Kidney glomerular epithelial cell (primary cell): ENCODE results near the gene THSD4.

Experiments used
- DNase-seq: peaks from one replicate; lab custom pipeline; 2025; lab: John Stamatoyannopoulos, UW

Gene THSD4

DNA sequence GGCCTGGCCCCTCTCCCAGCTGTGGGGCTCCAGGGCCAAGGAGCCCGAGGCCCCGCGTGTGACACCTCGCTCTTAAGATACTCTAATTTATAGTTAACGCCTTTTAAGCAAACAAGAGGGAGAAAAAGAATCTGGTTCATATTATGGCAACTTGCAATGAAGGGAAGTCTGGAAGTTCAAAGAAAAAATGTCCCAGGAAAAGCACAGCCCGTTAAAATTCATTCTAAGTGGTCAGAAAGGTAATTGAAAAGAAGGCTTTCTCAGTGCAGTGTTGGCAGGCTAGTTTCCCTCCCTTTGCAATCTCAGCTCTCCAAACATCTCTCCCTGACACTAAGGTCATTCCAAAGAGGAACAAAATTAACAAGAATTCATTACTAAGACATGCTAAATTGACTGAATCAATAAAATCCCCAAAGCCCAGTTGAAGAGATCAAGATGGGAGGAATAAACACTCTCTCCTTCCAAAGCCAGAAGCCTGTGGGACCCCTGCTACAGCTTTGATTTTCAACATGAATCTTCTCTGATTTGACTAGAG lies 339.3 kb downstream of the THSD4 start:
- DNase-seq = no peak

DNA sequence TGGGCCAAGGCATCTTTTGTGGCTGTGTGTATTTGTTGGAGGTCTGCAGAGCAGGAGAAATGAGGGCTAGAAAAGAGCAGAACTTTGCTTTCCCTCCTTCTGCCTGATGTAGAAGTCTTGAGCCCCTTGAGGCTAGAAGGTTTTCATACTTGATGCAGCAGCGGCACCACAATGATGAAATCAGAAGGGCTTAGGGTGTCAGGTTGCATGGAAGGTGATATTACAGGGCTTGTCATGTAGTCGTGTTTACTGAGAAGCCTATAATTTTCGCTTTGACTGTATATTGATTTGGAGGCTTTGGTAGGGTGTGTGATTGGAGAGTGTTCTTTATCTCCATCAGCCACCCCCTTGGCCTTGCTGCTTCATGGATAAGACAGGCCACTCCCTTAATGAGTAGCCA lies 339.8 kb downstream of the THSD4 start:
- DNase-seq = no peak

DNA sequence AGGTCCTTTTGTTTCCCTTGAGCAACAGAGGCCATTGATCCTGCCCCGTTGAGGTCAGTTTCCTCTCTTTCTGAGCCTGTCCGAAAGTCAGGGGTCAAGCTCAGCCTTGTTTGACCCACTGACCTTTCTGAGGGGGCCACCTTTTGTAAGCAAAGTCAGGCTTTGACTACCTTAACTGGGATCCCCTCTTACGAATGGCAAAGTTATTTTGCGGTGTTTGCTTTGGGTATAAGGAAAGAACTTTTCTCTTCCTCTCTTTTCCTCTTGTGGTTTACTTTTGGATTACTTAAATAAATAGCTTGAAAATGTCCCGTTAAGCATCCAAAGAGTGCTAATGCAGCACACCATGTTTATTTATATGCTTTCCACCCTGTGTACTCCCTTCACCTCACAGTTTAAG lies 340.6 kb downstream of the THSD4 start:
- no peak for DNase-seq

DNA sequence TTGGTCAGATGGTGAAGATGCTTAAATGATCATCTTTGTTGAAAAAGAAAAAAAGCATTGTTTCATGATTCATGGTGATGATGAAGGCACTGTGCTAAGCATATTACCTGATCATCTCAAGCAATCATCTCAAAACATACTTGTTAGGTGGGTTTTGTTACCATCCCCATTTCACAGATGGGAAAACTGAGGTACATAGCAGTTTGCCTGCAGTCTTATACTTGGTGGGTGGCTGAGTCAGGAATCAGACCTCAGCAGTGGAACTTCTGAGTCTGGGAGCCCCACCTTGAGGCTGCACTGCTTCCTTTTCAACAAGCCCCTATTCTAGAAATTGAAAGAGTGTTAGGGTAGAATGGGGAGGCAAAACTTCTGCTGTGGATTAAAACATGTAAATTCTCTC lies 341.1 kb downstream of the THSD4 start:
- no peak for DNase-seq

GRCh38 chr15:71456811-71457210 lies 341.5 kb downstream of the THSD4 start:
- DNase-seq = no peak

DNA sequence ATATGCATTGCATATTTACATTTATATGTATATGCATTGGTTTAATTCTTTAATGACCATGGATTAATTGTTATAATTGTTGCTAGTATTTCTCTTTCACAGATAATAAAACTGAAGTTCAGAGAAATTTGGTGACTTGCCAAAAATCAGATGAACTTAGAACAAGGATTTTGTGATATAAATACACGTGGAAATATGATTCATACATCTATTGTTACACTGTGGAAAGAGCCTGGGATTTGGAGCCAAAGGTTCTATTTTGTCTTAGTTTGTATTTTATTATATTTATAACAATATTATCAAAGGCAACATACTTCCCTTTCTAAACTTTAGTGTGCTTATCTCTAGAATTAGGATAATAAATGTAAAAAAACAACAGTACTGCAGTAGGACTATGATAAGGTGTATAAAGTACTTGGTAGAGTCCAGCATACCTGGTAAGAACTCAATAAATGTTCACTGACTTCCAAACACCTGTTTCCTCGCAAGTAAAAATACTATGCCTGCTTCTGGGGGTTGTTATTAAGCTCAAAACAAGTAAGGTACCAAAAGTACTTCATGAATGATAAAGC lies 342.9 kb downstream of the THSD4 start:
- no peak for DNase-seq

DNA sequence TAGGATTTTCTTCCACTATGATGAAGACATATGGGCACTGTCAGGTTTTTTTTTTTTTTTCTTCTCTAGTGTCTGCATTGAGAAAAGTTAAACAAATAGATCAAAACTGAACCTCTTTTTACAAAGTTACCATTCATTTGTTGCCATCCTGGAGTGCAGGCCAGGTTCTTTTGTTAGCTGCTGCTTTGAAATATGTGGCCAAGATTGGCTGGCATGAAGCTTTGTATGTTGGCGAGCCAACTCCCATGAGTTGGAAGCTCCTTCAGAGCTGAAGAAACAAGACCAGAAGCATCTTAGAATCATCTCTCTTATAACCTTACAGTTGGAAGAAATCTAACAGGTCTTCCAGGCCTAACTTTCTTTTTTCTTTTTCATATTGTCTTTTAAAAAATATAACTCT lies 346.5 kb downstream of the THSD4 start:
- no peak for DNase-seq

DNA sequence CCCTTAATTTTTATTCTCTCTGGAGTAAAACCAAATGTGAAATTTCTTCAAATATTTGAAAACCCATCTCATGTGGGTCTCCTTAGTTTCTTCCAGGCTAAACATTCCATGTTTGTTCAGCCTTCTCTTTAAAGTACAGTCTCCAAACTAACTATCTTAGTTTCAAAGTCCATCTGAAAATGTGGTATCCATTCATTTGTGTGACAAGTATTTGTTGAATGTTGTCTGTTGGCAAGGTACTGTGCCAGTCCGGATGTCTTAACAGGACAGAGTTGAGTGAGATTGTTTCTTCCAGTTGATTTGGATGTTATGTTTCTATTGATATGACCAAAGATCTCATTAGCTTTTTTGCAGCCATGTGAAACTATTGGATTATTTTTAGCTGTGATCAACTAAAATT lies 347.4 kb downstream of the THSD4 start:
- DNase-seq = no peak

GRCh38 chr15:71463156-71463665 lies 347.9 kb downstream of the THSD4 start:
- DNase-seq = no peak

DNA sequence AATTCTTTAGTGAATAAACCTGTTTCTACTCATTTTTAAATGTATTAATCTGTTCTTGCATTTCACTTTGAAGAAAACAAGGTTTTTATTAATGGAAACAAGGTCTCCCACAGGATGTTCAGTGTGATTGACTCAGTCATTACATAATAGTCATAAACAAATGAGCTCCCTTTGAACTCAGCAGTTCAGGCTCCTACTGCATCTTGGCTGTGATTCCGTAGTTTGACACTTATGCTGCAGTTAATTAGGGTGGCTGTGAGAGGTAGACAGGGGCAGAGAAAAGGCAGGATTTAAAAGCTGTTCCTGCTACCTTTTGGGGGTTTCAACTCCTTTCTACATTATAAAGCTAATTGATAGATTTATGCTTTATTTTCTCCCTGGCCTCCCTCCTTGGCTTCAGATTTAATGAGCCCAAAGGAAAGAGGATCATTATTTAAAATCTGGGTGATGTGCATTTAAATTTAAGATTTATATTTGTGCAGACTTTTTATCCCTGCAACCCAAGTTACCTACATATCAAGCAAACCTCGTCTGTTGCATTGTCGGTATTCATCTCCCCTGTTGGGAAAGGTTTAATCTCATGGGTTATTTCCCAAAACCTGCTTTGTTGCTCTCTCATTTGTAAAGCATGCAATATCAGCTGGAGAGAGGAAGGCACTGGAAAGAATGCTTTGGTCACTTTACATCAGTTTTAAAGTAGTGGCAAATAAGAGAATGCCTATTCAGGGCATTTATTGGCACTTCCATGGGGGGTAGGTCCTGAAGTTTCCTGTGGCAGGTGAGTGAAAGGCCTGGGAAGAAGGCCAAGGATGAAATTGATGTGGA lies 350.1 kb downstream of the THSD4 start:
- no peak for DNase-seq

DNA sequence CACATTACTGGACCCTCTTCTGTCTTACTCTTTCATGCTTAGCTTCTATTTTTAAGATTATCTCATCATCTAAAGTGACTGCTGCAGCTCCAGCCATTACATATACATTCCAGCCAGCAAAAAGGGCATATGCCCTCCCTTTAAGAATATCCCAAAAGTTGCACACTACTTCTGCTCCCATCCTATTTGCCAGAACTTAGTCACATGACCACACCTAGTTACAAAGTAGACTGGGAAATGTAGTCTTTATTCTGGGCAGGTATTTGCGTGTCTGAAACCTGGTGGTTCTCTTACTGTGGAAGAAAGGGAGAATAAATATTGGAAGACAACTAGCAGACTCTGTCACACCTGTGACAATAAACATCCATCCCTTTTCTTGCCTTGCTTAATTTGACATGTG lies 353.4 kb downstream of the THSD4 start:
- no peak for DNase-seq

DNA sequence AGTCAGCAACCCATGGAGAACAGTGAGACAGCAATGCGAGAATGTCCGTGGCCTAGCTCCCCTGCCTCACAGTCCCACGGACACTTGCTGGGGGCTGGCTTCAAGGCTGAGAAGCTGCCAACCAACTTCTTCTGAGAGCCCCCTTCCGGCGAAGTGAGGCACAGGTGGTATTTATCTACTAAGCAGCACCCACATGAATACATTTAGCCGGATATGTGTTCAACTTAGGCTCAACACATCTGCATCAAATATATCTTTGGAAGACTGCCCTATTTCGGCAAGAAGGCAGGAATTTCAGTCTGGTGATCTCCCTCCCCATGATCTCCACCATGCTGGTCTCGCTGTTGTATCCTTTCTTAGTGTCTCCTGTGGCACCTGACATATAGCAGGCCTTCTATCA lies 354.1 kb downstream of the THSD4 start:
- DNase-seq = no peak

- no peak for DNase-seq
These were observed 356.1 kb downstream of the THSD4 start for GRCh38 chr15:71471347-71471746.

- DNase-seq = no peak
These were observed 357.3 kb downstream of the THSD4 start for GRCh38 chr15:71472566-71472965.

DNA sequence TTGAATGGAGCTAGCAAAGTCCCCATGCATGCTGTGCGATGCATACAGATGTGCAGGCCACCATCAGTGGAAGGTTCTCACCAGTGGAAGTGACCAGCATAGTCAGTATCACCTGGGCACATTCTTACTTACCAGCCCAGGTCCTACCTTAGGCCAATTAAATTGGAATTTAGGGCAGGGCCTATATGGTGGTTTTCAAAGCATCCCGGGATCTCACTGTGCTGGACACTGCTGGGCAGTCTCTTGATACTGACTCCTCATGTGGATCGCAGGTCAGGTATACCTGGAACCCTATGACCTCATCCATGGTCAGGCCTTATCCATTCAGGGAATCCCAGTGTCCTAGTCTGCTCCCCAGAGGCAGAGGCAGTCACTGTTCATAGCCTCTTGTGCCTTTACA lies 358.5 kb downstream of the THSD4 start:
- DNase-seq = no peak

DNA sequence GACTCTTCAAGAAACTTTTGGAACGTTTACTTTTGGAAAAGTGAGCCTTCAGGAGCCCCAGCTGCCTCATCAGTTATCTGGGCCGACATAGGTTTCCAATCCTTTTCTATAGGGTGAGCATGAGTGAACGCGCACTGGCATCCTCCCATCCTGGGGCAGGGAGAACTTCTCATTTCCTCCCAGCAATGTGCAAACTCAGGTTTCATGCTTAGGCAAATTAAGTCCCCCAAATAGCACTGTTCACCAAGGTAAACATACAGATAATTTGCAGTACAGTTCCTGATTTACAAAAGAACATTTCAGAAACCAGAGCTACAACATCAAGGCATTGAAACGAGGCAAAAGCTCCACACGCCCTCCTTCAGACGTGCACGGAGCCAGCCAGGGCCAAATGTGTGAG lies 361.6 kb downstream of the THSD4 start:
- no peak for DNase-seq

- no peak for DNase-seq
These were observed 365.3 kb downstream of the THSD4 start for GRCh38 chr15:71480556-71480955.

- no peak for DNase-seq
These were observed 368.8 kb downstream of the THSD4 start for GRCh38 chr15:71484080-71484479.

DNA sequence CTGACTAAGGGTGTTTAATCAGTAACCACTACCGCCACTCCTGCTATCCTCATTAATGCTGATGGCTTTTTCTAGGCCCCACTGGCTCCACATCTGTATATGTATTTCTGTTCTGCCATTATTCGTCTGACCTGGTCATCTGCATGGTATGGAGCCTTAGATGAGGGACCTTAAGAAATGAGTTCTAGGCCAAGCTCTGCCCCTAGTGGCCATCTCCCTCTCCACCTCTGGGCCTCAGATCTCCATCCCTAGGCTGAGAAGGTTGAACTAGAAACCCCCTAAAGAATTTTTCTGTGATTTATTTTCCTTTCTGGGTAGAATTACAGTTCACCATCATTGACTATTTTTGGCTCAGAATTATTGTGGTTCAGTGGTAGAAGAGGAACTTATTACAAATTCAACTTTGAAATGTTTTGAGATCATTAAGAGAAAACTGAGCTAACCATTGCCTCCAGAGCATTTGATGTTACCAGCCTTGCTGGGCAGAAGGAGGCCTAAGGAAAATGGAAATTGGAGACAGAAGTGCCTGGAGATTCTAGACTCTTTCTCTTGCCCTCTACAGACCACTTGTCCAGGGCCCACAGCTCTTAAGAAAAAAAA lies 369.9 kb downstream of the THSD4 start:
- no peak for DNase-seq

DNA sequence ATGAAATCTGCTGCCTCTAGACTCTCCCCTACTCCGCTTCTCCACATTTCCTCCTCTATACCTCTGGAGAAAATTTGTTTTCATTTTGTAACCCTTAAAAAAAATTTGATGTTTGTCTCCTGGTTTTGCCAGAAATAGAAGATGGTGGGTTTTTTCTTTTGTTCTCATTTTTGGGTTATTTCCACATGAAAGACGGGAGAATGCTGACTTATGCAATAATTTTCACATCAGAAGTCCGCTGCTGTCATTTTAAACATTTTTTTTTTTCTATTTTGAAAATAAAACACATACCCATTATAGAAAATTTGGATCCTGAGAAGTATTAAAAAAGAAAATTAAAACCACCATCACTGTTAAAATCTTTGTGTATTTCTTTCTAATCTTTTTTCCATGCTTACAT lies 374.3 kb downstream of the THSD4 start:
- no peak for DNase-seq

- DNase-seq = no peak
These were observed 378.3 kb downstream of the THSD4 start for GRCh38 chr15:71493526-71493925.

DNA sequence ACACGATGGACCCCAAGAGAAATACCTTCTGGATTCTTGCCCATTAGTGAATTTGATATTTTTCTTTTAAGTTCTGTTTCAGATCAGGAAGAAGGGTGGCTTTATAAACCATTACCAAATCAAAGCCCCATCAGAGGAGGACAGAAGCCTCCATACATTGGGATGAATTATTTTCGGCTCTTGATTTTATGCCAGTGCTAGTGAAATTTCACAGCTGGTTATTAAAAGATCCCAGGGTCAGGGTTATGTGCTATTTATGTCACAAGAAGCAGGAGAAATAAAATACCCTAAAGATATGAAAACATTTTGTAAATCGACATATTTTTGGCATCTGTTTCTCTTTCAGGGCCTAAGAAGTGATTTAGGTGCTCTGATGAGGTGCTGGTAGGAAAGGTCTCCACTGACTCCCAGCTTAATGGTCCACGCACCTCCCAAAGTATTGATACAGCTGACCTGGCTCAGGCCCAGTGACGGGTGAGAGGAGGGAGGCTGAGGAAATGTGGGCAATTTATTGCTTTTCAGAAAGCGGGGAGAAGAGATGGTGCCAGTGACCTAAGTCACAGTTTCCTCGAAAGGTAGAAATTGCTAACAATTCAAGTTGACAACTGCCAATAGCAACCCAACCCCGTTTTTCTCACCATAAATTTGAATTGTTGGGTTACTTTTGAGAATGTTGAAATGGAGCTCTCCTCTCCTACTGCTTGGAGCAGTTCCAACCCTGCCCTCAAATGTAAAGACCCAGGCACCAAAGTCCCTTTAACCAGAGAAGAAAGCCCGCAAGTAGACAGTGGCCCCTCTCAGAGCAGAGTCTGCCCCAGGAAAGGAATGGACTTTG lies 379.5 kb downstream of the THSD4 start:
- no peak for DNase-seq
